ENCODE results near the gene SLC25A47.
A peak's percentile ranks its signal among the peaks of the same experiment; 100 is the strongest.

The SLC25A47 gene

GRCh38 chr14:100346306-100347091, 23.4 kb downstream of the SLC25A47 start:
- DNase-seq (ENCODE audit: low read depth): no peak

- DNase-seq (ENCODE audit: low read depth): no peak
Observed at GRCh38 chr14:100348253-100348729, 25.2 kb downstream of the SLC25A47 start.

GRCh38 chr14:100348784-100349685, 25.9 kb downstream of the SLC25A47 start:
- DNase-seq (ENCODE audit: low read depth): no peak

- DNase-seq (ENCODE audit: low read depth): no peak
Observed at GRCh38 chr14:100350276-100350926, 27.3 kb downstream of the SLC25A47 start.

DNA sequence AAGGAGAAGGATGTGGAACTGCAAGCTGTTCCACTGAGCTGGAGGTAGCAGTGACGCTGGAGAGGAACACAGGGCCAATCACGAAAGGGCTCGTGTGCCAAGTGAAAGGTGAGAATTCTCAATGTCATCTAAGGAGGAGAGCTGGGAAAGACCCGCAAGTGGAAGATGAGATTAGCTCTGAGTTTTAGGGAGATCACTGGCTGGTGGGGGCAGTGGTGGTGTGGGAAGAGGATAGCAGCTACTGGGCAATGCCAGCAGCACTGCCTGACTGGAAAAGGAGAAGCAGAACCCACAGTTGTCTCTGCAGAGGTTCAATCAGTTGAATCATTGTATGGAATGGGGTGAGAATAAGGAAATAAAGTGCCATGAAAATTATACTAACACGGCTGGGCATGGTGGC, 27.8 kb downstream of the SLC25A47 start:
- DNase-seq (ENCODE audit: low read depth): no peak

GRCh38 chr14:100358396-100358795, 35.3 kb downstream of the SLC25A47 start:
- no peak for DNase-seq (ENCODE audit: low read depth)

- no peak for DNase-seq (ENCODE audit: low read depth)
Observed at GRCh38 chr14:100359111-100359510, 36.0 kb downstream of the SLC25A47 start.

- no peak for DNase-seq (ENCODE audit: low read depth)
Observed at GRCh38 chr14:100359881-100360280, 36.7 kb downstream of the SLC25A47 start.

- no peak for DNase-seq (ENCODE audit: low read depth)
Observed at GRCh38 chr14:100361626-100362025, 38.5 kb downstream of the SLC25A47 start.

- no peak for DNase-seq (ENCODE audit: low read depth)
Observed at GRCh38 chr14:100362311-100362927, 39.3 kb downstream of the SLC25A47 start.

- DNase-seq (ENCODE audit: low read depth): no peak
Observed at GRCh38 chr14:100363053-100363452, 39.9 kb downstream of the SLC25A47 start.

- DNase-seq (ENCODE audit: low read depth): no peak
Observed at GRCh38 chr14:100364403-100364802, 41.3 kb downstream of the SLC25A47 start.

DNA sequence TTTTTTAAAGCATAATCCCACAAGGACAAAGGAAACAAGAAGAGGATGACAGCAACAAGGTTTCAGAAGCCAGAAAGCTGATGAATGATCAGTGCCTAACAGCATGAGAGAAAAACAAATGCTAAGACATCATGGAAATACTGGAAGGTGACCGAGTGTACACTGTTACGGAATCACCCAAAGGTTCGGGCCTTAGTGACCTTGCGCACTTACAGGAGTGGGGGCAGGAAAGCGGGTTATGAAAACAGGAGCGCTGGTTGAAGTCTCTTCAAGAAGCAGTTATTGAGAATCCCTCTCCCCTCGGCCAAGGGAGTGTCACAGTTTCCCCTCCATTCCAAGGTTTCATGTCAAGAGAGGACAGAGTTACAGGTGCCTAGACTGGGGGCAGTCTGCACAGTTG, 42.6 kb downstream of the SLC25A47 start:
- DNase-seq (ENCODE audit: low read depth): no peak

DNA sequence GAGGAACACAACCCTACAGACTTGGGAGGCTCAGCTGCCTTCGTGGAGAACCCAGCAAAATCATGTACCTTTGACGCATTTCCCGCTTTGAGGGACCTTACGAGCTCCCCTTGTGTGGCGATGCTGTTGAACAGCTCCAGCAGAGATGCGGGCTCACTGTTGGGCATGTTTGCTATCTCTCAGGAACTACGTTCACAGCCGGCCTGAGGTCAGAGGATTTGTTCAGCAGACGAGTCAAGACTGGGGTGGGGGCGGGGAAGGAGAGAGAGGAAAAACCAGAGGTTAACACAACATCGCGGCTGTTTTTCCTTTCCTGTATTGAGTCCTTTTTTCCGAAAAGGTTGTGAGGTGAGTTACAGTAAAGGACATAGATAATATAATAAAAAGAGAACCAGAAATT, 45.9 kb downstream of the SLC25A47 start:
- DNase-seq (ENCODE audit: low read depth): no peak

GRCh38 chr14:100370003-100370402, 46.9 kb downstream of the SLC25A47 start:
- no peak for DNase-seq (ENCODE audit: low read depth)

- DNase-seq (ENCODE audit: low read depth): no peak
Observed at GRCh38 chr14:100371773-100372172, 48.6 kb downstream of the SLC25A47 start.

GRCh38 chr14:100372357-100373048, 49.4 kb downstream of the SLC25A47 start:
- DNase-seq (ENCODE audit: low read depth): no peak

DNA sequence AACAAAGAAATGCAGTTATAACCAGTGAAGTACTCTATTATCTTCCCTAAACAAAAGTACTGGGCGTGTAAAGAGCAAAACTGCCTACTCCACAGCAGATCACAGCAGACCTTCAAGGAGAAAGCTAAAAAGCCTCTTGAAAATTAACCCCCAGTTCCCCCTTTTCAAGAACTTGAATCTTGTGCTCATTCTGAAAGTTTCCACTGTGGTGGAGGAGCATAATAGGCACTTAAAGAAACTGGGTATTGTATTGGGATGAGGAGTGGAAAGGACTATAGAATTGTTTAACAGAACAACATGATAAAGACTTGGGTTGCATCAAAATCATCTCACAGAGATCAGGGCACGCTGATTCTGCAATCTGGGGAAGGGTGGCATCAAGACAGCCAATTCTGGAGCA, 51.1 kb downstream of the SLC25A47 start:
- DNase-seq (ENCODE audit: low read depth): no peak

GRCh38 chr14:100374876-100375265, 51.7 kb downstream of the SLC25A47 start:
- DNase-seq (ENCODE audit: low read depth): no peak

DNA sequence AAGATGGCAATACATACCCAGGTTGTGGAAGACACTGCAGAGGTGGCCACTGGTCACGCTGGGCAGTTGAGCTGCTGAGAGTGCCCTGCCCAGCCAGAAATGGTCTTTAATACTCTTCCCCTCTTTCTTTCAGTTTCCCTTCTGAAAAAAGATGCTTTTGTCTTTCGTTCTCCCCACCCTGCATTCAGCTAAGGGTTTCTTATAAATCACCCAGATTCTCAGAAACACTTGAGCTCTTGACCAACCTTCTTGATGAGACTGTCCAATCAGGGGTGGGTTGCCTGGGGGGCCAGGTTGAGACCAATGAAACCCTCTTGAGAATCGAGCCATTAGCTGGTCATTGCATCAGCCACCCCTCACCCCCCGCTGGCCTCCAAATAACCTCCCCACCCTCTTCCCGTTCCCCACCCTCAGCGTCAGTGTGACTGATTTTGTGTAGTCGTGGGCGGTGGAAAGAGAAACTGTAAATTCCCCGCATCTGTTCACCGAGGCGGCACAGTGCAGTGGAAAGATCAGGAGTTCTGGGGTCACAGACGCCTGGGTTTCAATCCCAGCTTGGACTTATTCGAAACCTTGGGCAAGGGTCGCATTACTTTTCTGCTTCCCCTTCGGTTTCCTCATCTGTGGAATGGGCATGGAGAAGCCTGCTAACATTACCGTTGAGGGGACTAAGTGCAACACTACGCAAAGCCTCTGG, 52.3 kb downstream of the SLC25A47 start:
- DNase-seq (ENCODE audit: low read depth): peak; percentile 76

Measured in stimulated activated CD8-positive, alpha-beta memory T cell treated with anti-CD3 and anti-CD28 coated beads, Interleukin-4, amount 100 ng/mL, for 24 hours (primary cell).